ENCODE data around the gene SQSTM1.

Gene SQSTM1

GRCh38 chr5:179820483-179821297, at the start of gene SQSTM1:
TSS of gene SQSTM1 (plus strand) at chr5:179820905. CDS start at chr5:179820937, 32 bp downstream.
- peak within 1 kb of the TSS; percentile 87 for H3K4me3 ChIP-seq (ENCODE audit: low read depth, low read length)
- peak; percentile 88 for DNase-seq (ENCODE audit: low read depth)
- TF ChIP-seq, protein P1, sequence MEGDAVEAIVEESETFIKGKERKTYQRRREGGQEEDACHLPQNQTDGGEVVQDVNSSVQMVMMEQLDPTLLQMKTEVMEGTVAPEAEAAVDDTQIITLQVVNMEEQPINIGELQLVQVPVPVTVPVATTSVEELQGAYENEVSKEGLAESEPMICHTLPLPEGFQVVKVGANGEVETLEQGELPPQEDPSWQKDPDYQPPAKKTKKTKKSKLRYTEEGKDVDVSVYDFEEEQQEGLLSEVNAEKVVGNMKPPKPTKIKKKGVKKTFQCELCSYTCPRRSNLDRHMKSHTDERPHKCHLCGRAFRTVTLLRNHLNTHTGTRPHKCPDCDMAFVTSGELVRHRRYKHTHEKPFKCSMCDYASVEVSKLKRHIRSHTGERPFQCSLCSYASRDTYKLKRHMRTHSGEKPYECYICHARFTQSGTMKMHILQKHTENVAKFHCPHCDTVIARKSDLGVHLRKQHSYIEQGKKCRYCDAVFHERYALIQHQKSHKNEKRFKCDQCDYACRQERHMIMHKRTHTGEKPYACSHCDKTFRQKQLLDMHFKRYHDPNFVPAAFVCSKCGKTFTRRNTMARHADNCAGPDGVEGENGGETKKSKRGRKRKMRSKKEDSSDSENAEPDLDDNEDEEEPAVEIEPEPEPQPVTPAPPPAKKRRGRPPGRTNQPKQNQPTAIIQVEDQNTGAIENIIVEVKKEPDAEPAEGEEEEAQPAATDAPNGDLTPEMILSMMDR (IDR thresholded peaks at IDR 0.05; ENCODE audit: insufficient read depth, low read depth, low read length, missing control alignments) = no peak

DNA sequence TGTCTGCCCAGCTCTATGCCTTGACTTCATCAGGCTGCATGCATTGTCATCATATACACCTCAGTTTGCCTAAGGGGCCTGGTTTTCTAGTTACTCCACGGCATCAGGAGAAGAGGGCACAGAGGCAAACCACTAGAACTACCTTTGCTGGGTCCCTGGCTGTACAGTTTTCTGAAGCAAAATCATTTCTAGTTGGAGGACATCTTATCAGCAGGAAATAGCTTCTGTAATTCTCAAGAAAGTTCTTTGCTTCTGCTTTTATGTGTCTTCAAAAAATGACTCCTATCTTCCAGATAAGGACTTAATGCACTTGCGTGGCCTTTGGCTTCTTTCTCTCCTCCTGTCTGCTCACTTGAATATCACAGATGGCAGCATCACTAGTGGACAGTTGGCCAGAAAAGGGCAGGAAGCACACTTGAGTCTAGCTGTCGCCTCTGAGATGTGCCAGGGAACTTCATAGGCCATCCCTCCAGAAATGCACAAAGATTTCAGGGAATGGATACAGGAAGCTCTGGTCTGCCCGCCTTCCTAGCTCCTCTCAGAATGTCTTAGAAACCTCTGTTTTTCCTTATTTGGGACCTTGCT, 49.3 kb upstream of the SQSTM1 start:
- no peak overlapping the region for H3K4me3 ChIP-seq (ENCODE audit: low read depth, low read length)
- no peak for DNase-seq (ENCODE audit: low read depth)
- TF ChIP-seq, protein P1 (IDR thresholded peaks at IDR 0.05; ENCODE audit: insufficient read depth, low read depth, low read length, missing control alignments) = no peak

GRCh38 chr5:179772351-179772750, 48.4 kb upstream of the SQSTM1 start:
- TF ChIP-seq, protein P1 (IDR thresholded peaks at IDR 0.05; ENCODE audit: insufficient read depth, low read depth, low read length, missing control alignments) = no peak
- DNase-seq (ENCODE audit: low read depth) = no peak
- H3K4me3 ChIP-seq (ENCODE audit: low read depth, low read length) = no peak overlapping the region

DNA sequence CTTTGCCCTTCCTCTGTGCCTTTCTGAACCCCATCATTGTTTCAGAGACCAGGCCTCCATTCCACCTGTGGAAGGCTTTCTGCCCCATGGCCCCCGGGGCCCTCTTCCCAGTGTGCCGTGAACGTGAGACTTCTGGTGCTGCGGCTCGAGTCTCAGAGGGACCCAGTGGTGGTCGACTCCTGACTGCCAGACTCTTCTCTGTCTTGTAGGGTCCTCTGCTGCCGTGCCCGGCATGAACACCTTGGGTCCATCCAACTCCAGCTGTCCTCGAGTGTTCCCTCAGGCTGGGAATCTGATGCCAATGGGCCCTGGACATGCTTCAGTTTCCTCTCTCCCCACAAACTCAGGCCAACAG, 47.0 kb upstream of the SQSTM1 start:
- no peak overlapping the region for H3K4me3 ChIP-seq (ENCODE audit: low read depth, low read length)
- TF ChIP-seq, protein P1 (IDR thresholded peaks at IDR 0.05; ENCODE audit: insufficient read depth, low read depth, low read length, missing control alignments) = no peak
- no peak for DNase-seq (ENCODE audit: low read depth)

- TF ChIP-seq, protein P1 (IDR thresholded peaks at IDR 0.05; ENCODE audit: insufficient read depth, low read depth, low read length, missing control alignments) = no peak
- no peak overlapping the region for H3K4me3 ChIP-seq (ENCODE audit: low read depth, low read length)
- no peak for DNase-seq (ENCODE audit: low read depth)
Observed at GRCh38 chr5:179774442-179774841, 46.3 kb upstream of the SQSTM1 start.

DNA sequence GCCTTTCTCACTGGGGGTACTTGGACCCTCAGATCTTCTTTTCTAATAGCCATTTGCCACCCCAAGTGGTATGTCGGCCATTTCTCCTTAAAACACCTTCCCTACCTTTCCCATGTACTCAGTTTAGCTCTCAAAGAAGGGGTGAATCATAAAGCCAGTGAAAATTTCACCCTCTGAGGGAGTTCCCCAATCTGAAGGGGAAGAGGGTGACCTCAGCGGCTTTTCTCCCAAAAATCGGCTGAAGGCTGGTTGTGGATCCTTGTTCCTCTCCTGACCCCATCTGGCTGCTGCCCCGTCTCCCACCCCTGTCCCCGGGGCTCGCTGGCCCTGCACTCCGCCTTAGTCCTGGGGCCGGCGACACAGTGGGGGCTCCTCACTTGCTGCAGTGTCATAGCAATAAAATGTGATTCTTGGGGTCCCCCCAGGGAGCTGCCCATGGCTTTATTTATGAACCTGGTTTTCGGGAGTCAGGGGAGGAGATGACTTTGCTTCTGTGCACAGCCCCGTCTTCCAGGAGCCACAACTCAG, 44.2 kb upstream of the SQSTM1 start:
- no peak for DNase-seq (ENCODE audit: low read depth)
- H3K4me3 ChIP-seq (ENCODE audit: low read depth, low read length) = no peak overlapping the region
- TF ChIP-seq, protein P1 (IDR thresholded peaks at IDR 0.05; ENCODE audit: insufficient read depth, low read depth, low read length, missing control alignments) = no peak

Measured in GM12865 (cell line).